Measurements from ENCODE around the gene MTG2. TPM values are rescaled to one million over a fixed set of nuclear protein-coding genes. Genes with fewer than 3 reads are reported as not detected.
"Not testable (repeated sequence)": the region's sequence is repeated elsewhere in the genome, so short reads cannot be mapped to it uniquely, and the experiment has no call there.

MTG2 gene
- total RNA-seq, 2 donors from 2014 or later = 8.8 to 16.5 TPM

DNA sequence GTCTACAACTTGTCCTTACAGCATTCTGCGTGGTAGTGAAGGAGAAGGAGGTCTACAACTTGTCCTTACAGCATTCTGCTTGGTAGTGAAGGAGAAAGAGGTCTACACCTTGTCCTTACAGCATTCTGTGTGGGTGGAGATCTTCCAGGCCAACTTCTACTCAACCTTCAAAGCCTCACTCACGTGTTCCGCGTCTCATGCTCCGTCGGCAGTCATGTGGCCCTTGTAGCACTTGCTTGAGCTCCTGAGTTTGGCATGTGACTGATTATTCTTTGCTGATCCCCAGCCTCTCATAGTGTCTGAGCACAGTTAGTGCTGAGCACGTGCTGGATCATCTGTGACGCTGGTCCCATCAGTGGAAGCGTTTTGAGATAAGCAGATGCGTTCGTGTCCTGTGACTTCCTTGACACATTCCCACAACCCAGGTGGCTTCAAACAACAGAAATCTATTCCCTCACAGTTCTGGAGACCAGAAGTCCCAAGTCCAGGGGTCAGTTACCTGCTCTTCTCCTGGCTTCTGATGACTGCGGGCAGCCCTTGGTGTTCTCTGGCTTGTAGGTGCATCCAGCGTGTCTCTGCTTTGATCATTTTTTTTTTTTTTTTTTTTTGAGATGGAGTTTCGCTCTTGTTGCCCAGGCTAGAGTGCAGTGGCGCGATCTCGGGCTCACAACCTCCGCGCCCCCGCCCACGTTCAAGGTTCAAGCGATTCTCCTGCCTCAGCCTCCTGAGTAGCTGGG is 36.6 kb upstream of the MTG2 start:
- WGBS, 2 donors = 90 to 93% methylated on average over 13 to 15 of the region's 22 CpGs
- no peak for ATAC-seq
- no peaks in the 10 kb centered on the region for H3K36me3 ChIP-seq (replicated peaks in 1 of 2; ENCODE audit: insufficient read depth in 1 of 2, low read depth in 2 of 2)
- no peaks in the 10 kb centered on the region for H3K27me3 ChIP-seq
- DNase-seq = no peak
- intact Hi-C loops (cut with DNase I) = no loop called here
- TF ChIP-seq, protein P1, sequence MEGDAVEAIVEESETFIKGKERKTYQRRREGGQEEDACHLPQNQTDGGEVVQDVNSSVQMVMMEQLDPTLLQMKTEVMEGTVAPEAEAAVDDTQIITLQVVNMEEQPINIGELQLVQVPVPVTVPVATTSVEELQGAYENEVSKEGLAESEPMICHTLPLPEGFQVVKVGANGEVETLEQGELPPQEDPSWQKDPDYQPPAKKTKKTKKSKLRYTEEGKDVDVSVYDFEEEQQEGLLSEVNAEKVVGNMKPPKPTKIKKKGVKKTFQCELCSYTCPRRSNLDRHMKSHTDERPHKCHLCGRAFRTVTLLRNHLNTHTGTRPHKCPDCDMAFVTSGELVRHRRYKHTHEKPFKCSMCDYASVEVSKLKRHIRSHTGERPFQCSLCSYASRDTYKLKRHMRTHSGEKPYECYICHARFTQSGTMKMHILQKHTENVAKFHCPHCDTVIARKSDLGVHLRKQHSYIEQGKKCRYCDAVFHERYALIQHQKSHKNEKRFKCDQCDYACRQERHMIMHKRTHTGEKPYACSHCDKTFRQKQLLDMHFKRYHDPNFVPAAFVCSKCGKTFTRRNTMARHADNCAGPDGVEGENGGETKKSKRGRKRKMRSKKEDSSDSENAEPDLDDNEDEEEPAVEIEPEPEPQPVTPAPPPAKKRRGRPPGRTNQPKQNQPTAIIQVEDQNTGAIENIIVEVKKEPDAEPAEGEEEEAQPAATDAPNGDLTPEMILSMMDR (IDR thresholded peaks at IDR 0.05) = no peak
- no peaks in the 10 kb centered on the region for H3K9me3 ChIP-seq
- H3K4me3 ChIP-seq = no peak overlapping the region
- no peak overlapping the region for H3K27ac ChIP-seq
- peaks cover 22% of the 10 kb centered on the region for H3K4me1 ChIP-seq

DNA sequence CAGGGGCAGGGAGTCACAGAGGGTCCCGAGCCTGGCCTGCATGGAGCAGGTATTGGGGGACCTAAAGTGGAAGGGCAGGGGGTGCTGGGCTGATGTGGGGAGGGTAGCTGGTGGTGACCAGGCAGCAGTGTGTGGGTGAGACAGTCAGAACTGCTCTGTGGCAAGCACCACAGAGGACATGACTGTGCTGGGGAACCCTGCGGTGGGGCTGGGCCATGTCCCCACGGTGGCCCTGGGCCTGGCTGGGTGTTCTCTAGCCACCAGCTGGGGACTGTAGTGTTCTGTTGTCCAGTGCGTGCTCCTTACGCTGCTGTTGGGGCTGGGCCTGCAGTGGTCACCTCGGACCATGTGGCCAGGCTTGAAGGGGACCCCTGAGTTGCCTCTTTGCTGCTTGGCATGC is 35.7 kb upstream of the MTG2 start:
- no peak overlapping the region for H3K27ac ChIP-seq
- intact Hi-C loops (cut with DNase I) = no loop called here
- H3K4me3 ChIP-seq = no peak overlapping the region
- 90 to 91% methylated on average over 1 to 6 of the region's 6 CpGs for WGBS, 2 donors
- no peaks in the 10 kb centered on the region for H3K9me3 ChIP-seq
- peaks cover 13% of the 10 kb centered on the region for H3K4me1 ChIP-seq
- TF ChIP-seq, protein P1 (IDR thresholded peaks at IDR 0.05) = no peak
- TF ChIP-seq POLR2A (IDR thresholded peaks at IDR 0.05) = no peak
- DNase-seq (no peak), ATAC-seq (no peak)
- no peaks in the 10 kb centered on the region for H3K27me3 ChIP-seq
- H3K36me3 ChIP-seq (replicated peaks in 1 of 2; ENCODE audit: insufficient read depth in 1 of 2, low read depth in 2 of 2) = no peaks in the 10 kb centered on the region

DNA sequence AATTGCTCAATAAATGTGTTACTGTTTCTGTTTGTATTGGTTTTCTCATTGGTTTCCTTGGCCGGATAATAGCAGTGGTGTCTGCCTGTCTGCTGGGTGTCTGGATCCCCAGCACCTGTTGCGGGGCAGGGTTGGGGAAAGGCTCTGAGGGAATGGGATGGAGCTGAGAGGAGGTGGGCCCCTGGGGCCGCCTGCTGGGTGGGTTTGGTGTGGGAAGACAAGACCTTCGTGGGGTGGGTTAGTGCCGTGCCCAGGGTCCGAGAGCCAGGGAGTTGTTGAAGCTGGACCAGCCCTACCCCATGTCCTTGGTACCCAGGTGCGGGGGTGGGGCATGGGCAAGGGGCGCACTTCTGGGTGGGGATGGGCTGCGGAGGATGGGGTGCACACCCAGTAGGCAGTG is 35.3 kb upstream of the MTG2 start:
- H3K4me1 ChIP-seq = peaks cover 11% of the 10 kb centered on the region
- no peaks in the 10 kb centered on the region for H3K27me3 ChIP-seq
- no peak overlapping the region for H3K27ac ChIP-seq
- no peak overlapping the region for H3K4me3 ChIP-seq
- no peak for DNase-seq
- intact Hi-C loops (cut with DNase I) = no loop called here
- TF ChIP-seq POLR2A (IDR thresholded peaks at IDR 0.05) = no peak
- TF ChIP-seq, protein P1 (IDR thresholded peaks at IDR 0.05) = no peak
- H3K9me3 ChIP-seq = no peaks in the 10 kb centered on the region
- WGBS, 2 donors = 94 to 99% methylated on average over 7 to 9 of the region's 9 CpGs
- no peak for ATAC-seq
- H3K36me3 ChIP-seq (replicated peaks in 1 of 2; ENCODE audit: insufficient read depth in 1 of 2, low read depth in 2 of 2) = no peaks in the 10 kb centered on the region

DNA sequence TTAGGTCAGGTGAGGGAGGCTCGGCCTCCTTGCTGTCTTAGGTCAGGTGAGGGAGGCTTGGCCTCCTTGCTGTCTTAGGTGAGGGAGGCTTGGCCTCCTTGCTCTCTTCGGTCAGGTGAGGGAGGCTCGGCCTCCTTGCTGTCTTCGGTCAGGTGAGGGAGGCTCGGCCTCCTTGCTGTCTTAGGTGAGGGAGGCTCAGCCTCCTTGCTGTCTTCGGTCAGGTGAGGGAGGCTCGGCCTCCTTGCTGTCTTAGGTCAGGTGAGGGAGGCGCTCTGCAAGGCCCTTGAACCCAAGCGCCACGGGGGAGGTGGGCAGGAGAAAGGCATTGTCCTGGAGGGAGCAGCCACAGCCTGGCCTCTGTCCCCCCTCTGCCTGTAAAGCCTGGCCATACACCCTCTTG is 34.4 kb upstream of the MTG2 start:
- H3K9me3 ChIP-seq; H3K4me3 ChIP-seq; intact Hi-C loops (cut with DNase I); ATAC-seq; DNase-seq; H3K36me3 ChIP-seq (replicated peaks in 1 of 2; ENCODE audit: insufficient read depth in 1 of 2, low read depth in 2 of 2); H3K27me3 ChIP-seq; H3K27ac ChIP-seq: not testable (repeated sequence)
- H3K4me1 ChIP-seq = peaks cover 11% of the 10 kb centered on the region
- 90 to 94% methylated on average over 2 to 10 of the region's 10 CpGs for WGBS, 2 donors

DNA sequence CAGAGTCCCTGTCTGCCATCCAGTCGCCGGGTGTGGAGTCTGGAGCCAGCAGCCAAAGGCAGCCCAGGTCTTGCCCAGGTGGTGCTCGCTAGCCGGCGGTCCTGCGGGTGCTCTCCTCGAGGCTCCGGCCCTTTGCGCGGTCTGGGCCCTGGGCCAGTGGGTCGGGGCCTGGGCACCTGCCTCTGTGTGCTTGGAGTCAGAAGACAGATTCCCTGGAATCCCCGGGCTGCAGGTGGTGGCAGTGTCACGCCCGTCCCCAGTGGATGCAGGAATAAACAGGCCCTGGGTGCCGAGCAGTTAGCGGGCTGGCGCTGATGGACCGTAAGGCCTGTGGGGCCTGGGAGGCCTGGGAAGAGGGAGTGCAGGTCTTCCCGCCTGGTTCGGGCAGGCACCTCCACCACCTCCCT is 33.9 kb upstream of the MTG2 start:
- DNase-seq (no peak), ATAC-seq (no peak)
- no peaks in the 10 kb centered on the region for H3K9me3 ChIP-seq
- no peaks in the 10 kb centered on the region for H3K27me3 ChIP-seq
- H3K36me3 ChIP-seq (replicated peaks in 1 of 2; ENCODE audit: insufficient read depth in 1 of 2, low read depth in 2 of 2) = no peaks in the 10 kb centered on the region
- no peak for TF ChIP-seq POLR2A (IDR thresholded peaks at IDR 0.05)
- TF ChIP-seq, protein P1 (IDR thresholded peaks at IDR 0.05) = no peak
- H3K4me3 ChIP-seq = no peak overlapping the region
- no peak overlapping the region for H3K27ac ChIP-seq
- intact Hi-C loops (cut with DNase I) = no loop called here
- peaks cover 11% of the 10 kb centered on the region for H3K4me1 ChIP-seq
- 78% methylated on average over 19 of the region's 20 CpGs; no CpG with 5 or more reads in 1 of the 2 donors for WGBS, 2 donors
